Transverse colon (tissue), 4 donors: ENCODE results near the gene KATNA1.
"Not testable (repeated sequence)": the region's sequence is repeated elsewhere in the genome, so short reads cannot be mapped to it uniquely, and the experiment has no call there.

Source experiments
- EP300 ChIP-seq: sonication (generic); formaldehyde crosslinking; IDR thresholded peaks from one replicate; pipeline ENCODE4 v1.6.1; 2017; ENCODE audit warnings: antibody characterized with exemption, low read depth
- POLR2A ChIP-seq: fragments of 450-650 bp; IDR thresholded peaks from one replicate; pipeline ENCODE4 v1.6.1; 2016; ENCODE audit warnings: antibody characterized with exemption, mild to moderate bottlenecking, moderate library complexity
- POLR2AphosphoS5 ChIP-seq, 3 donors: sonication (generic); formaldehyde crosslinking; IDR thresholded peaks; one replicate each; pipeline ENCODE4 v1.6.1; 2016; ENCODE audit warnings: antibody characterized with exemption in 3 of 3
- TF ChIP-seq, protein P1 (sequence below), 5 experiments: fragments of 200-600 bp in 3 of 5; fragments of 450-650 bp in 2 of 5; sonication (generic) in 3 of 5; IDR thresholded peaks; 1 replicate in 2 of 5; 2 replicates in 3 of 5; pipeline ENCODE4 v1.5.1; 2016 to 2017; ENCODE audit warnings: antibody characterized with exemption in 5 of 5, inconsistent platforms in 3 of 5, mild to moderate bottlenecking in 2 of 5, moderate library complexity in 1 of 5

GRCh38 chr6:149681845-149682244 lies 33.3 kb upstream of the KATNA1 start:
- TF ChIP-seq, protein P1, sequence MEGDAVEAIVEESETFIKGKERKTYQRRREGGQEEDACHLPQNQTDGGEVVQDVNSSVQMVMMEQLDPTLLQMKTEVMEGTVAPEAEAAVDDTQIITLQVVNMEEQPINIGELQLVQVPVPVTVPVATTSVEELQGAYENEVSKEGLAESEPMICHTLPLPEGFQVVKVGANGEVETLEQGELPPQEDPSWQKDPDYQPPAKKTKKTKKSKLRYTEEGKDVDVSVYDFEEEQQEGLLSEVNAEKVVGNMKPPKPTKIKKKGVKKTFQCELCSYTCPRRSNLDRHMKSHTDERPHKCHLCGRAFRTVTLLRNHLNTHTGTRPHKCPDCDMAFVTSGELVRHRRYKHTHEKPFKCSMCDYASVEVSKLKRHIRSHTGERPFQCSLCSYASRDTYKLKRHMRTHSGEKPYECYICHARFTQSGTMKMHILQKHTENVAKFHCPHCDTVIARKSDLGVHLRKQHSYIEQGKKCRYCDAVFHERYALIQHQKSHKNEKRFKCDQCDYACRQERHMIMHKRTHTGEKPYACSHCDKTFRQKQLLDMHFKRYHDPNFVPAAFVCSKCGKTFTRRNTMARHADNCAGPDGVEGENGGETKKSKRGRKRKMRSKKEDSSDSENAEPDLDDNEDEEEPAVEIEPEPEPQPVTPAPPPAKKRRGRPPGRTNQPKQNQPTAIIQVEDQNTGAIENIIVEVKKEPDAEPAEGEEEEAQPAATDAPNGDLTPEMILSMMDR (IDR thresholded peaks at IDR 0.05) = not testable (repeated sequence)
- TF ChIP-seq EP300; POLR2A; POLR2AphosphoS5 (IDR thresholded peaks at IDR 0.05): not testable (repeated sequence)
